ENCODE measurements around the gene SUSD1. TPM values are rescaled to one million over a fixed set of nuclear protein-coding genes. Genes with fewer than 3 reads are reported as not detected.
"Not testable (repeated sequence)": the region's sequence is repeated elsewhere in the genome, so short reads cannot be mapped to it uniquely, and the experiment has no call there.

SUSD1 gene
- total RNA-seq, 1 experiment from 2014 or later = 5.5 TPM

DNA sequence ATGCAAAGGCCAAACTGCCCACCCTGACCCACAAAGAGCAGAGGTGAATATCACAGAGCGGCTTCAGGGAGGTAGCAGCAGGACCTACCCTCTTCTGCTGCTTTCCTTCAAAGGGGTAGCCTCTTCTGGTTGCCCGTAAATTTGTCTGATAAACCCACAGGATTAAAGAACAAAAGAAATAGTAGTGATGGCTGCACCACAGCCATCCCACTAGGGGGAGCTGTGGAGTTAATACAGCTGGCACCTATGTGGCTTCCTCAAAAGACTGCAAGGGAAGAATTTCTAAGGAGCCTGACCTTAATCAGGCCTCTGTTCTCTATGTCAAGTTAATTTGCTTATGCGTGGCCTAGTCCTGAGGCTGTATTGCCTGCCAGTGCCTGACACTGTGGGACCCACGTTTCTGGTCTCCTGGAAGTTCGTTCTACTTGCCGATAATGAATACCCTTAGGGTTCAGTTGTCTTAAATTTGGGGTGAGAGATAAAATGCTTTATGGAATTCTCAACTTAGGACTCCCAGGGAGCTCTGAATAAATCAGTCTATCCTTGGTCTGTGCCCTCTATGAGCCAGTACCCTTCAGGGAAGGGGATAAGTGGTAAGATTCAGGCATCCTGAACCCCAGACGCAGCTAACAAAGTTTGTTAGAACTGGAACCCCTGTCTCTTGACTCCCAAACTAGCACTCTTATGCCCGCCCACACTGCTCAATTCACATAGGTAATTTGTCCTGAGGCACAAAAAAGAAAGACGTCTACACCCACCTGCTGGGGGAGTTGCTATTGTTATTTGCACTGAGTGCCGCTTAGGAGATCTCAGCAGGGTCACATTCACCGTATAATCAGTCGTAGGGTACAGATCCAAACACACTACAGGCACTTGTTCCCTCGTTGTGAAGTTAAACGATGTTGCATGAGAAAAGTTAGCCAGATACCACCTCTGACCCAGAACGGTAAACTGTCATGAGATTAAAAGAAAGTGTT is 77.1 kb downstream of the SUSD1 start:
- peak; percentile 67 for DNase-seq (ENCODE audit: low read depth)

DNA sequence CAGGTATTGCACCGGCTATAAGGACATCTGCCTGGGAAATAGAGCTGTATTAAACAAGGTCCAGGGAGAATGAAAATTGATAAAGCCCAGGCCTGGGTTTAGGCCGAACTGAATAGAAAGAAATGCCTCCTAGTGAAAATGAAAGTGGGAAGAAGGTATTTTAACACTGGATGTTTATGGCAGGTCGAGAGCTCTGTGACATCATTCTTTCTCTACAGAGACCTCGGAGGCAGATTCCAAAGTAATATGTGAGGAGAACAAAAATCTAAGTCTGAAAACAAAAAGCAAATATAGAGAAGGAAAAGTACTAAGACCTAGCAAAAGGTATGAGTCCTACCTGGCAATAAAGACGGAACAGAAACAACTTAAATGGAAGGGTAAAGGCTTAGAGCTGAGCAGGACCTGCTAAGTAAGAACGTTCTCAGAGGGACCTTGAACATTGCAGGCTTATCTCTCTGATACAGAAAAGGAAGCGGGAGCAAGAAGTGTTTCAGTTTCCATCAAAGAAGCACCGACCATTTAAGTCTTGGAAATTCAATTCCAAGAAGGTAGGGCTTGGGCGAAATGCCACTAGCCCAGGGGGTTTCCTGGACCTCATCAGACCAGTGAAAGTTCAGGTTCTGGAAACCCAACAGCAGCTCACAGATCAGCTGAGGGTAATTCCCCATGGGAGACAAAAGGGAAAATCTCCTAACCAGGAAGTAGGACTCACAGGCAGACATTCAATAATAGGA is 80.0 kb downstream of the SUSD1 start:
- no peak for DNase-seq (ENCODE audit: low read depth)

DNA sequence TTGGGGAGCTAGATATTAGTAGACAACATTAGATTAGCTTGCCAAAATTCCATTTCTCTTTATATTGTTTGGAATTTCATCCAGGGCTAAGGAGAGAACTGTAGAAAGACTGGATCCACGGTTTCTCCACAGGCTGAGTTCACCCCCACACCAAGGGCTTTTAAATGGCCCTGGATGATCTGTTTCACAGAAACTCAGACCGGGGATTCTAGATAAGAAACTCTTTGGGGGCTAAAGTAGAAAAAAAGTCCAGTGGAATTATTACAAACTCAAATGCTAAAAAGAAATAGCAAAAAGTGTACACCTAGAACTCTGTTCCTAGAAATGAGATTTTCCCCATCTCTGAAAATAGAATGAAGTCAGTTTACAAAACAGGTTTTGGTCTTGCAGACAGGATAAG is 80.9 kb downstream of the SUSD1 start:
- DNase-seq (ENCODE audit: low read depth) = no peak

DNA sequence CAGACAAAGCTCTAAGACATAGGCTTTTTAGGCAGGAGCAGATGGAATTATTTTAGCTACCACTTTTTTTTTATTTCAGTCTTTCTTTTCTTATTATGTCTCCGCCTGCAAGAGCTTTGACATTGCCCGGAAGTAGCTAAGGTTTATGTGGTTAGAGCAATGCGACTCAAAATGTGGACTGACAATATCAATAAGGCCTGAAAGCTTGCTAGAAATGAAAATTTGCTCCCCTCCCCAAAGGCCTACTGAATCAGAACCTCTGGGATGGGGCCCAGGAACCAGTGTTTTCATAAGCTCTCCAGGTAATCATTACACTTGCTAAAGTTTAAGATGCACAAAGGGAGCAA is 81.3 kb downstream of the SUSD1 start:
- DNase-seq (ENCODE audit: low read depth) = no peak

DNA sequence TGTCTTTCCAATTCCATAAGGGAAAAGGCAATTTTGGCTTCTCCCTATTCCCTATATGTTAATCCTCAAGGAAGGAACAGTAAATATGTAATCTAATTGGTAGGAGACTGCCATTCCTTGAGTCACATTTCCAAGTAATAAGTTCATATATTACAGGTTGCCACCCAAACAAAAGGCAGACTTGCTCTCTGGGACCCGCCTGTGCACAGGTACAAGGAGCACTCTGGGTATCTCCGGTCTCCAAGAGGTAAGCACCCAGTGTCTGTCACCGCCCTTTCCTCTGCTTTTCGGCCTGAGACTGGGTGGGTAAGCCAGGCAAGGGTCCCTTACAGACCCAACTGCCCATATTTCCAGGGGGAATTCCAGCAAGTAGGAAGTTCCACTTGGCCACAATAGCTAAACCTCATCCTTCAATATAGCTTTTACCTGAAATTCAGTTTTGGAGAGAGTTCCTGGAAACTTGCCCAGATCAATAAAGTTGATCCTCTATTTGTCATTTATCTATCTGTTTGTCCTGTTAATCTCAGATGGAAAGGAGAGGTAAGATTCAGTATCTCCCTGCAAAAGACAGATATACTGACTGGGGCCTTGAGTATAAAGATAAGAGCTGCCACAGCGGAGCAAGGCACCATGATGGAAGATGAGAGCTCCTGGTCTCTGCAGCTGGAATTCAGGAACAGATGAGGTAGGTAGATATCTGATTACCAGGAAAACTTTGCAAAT is 81.8 kb downstream of the SUSD1 start:
- no peak for DNase-seq (ENCODE audit: low read depth)

DNA sequence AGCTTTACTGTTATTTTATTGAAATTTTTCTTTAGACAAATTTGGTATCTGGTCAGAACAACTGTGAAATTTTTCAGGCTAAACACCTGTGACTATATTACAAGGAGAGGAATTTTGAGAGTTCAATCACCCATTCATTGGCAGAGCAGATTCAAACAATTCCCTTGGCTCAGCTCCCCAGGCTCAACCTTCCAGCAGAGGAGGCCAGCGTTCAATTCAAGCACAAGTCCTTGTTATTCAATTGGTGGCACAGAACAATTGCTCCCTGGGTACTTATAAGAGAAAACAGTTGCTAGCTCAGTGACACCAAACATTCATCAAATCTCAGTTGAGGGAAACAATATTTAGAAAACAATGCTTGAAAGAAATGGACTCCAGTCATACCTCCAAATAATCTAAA is 83.3 kb downstream of the SUSD1 start:
- DNase-seq (ENCODE audit: low read depth) = peak; percentile 28

DNA sequence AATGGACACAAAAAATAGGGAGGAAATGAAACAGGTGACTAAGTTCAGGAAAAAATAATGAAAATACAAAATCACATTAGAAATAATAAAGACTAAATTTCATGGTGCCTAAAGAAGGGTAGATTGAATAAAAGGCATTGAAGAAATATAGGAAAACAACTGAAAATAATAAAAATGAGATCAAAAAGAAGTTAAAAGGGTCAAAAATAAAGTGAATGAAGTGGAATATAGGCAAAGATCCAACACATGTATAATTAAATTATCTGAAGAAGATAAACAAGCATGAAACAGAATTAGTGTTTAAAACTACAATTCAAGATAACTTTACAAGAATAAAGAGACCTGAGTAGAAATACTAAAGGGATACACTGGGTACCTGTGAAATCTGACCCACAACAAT is 87.6 kb downstream of the SUSD1 start:
- no peak for DNase-seq (ENCODE audit: low read depth)

DNA sequence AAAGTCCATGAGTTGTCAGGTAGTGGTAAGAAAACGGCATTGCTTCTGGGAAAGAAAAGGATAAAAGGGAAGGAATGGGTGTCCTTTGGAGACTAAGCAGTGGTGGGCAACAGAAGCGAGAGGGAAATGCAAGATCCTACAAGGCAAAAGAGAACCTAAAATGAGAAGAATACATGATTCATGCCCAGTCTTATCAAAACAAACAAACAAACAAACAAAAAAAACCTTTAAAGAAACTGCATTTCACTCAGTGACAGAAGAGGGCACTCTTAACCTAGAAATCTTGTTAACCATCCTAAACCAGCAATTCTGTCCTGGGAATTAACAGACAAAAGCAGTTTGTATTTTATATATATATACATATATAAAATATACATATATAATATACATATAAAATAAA is 88.5 kb downstream of the SUSD1 start:
- peak; percentile 52 for DNase-seq (ENCODE audit: low read depth)

DNA sequence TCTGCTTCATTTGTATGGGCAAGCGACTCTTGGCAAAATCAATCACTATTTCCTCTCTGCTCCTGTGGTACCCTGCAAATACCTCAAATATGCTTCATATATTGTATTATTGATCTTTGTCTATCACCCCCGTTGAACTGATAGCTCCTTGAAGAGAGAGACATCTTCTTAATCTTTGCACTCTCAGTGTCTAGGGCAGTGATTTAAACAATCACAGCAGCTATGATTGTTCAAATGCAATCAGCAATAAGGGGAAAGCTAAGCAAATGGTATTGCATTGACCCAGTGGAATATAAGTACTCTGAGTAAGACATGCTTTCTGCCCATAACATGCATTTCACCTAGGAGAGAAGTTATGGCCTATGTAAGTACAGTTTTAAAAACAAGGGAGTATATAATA is 90.2 kb downstream of the SUSD1 start:
- DNase-seq (ENCODE audit: low read depth) = no peak

DNA sequence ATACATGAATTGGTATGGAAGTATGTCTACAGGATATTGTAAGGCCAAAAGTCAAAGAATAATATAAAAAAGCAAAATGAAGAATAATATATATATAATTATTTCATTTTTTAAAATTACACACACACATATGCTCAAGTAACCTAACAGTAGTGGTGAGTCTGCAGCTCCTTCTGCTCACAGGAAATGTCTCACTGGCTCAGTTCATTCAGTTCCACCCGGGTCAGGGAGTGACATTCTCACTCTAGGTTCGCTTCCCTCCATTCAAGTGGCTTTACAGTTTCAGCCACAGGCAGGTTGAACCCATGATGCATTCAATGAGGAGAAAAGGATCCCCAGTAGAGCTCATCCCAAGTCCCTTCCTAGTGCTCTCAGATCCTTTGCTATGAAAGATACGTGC is 90.8 kb downstream of the SUSD1 start:
- DNase-seq (ENCODE audit: low read depth) = no peak

DNA sequence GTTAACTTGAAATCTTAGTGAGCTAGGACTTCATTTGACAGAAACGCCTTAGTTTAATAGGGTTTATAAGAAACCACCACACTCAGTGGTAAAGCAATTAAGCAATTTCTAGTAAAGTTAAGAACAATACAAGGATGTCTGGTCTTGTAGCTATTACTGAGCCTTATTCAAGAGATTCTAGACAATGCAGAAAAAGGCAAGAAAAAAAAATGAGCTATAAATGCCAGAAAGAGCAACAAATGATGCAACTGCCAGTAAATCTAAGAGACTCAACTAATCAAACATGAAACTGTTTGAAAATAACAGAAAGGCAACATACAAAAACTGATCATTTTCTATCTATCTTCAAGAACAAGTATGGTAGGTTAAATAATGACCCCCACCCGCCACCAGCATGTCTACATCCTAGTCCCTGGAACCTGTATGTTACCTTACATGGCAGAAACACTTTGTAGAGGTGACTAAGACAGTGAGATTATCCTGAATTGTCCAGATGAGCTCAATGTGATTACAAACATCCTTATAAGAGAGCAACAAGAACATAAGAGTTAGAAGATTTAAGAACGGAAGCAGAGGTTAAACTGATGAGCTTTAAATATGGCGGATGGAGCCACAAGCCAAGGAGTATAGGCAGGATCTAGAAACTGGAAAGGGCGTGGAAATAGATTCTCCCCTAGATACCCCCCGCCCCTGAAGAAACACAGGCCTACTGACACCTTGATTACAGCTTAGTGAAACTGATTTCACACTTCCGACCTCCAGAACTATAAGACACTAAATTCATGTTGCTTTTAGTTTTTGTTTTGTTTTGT is 93.0 kb downstream of the SUSD1 start:
- DNase-seq (ENCODE audit: low read depth) = no peak

DNA sequence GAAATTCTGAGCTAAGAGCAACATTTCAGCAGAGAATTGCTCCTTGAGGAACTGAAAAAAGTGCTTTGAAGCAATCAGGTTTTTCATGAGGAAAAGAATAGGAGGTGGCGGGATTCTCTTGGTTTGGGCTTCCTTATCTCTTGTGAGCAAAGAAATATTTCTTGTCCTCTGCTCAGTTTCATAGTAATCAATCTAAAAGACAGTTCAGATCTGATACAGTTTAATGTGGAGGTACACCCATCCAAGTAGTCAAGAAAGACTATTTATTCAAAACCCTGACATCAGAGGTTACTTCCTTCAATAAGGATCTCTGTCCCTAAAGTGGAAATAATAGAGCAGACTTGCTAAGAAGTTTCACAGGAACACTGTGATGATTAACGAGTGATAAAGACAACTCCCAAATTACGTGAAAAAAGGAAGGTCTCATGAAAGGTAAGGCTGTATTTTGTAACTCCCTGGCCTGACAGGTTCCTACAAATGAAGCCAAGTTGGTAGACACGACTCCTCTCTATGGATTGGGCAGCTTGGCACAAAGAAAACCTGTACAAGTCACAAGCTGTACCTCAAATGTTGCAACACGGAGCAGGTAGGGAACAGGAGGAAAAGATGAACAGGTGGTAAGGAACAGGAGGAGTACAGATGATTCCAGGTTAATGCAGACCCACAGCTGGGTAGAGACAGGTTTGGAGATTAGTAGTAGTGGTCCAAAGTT is 94.1 kb downstream of the SUSD1 start:
- DNase-seq (ENCODE audit: low read depth) = no peak

DNA sequence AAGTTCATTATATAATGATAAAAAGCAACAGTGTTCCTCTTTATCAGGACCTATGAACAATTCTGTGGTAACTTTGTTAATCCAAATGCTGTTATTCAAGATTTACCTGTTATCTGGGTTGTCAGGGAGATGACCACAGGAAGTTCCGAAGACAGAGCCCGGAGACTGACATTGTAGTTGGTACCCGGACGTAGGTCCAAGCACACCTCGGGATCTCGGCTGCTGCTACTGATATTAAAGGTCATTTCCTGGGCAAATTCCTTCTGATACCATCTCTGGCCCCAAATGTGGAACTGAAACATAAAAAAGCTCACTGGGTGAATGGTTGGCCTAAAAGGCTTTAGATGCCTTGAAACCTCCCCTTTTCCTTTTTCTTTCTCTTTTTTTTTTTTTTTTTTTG is 96.7 kb downstream of the SUSD1 start:
- no peak for DNase-seq (ENCODE audit: low read depth)

DNA sequence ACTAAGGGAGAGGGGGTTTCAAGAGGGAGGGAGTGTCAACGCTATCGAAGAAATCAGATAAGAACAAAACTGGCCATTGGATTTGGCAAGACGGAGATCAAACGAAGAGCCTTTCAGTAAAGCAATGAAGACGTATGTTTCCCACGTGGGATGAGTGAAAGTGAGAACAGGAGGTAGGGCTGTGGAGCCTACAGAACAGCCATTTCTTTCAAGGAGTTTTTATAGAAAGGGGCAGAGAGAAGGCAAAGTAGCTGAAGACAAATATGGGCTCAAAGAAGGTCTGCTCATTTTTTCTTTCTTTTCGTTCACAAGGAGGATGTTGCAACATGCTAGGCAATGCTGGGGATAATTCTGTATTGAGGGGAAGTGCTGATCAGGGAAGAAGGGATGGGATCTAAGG is 98.3 kb downstream of the SUSD1 start:
- DNase-seq (ENCODE audit: low read depth) = no peak

DNA sequence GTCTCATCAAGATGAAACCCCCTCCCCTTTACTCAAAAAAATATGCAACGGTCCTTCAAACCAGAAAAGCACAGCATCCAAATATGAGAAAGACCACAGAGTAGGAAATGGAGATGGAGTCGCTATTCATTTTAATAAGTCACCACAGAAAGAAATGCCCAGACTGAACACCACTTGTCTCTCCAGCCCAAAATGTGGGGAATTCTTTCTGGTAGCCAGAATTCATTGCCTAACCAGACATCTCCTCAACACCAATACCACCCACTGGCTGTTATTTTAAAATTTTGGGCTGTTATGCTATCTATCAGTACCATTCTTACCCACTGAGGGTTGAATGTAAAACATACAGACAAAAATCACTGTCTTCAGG is 100.1 kb downstream of the SUSD1 start:
- no peak for DNase-seq (ENCODE audit: low read depth)

DNA sequence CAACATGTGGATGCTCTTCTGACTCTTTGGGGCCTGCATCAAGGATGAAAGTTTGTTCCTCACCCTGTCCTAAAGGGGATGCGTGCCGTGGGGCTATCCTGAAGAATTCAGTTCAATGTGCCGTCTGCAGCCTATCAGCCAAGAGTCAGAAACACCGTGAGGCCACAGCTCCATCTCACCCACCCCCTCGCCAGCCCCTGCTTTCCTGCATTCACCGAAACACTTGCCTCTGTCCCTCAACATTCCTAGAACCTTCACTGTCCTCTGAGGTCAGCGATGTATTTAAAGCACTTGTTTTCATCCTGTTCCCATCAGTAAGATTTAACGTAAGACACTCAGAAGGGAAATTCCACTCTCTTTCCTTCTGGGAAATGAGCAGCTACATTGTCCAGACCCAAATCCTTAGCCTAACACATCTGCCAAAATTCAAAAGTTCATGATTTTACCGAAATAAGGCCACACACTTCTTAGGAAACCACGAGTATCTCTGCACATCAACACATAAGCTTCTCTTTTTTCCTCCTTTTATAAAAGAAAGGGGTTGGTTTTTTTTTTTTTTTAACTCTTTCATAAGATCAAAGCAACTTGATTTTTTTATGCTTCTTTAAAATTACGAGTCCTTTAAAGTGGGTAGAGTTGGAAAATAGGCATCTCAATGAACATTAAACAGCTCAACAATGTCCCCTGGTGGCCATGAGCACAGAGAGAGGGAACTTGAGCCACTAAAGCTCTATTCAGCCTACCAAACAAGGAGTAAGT is 100.7 kb downstream of the SUSD1 start:
- DNase-seq (ENCODE audit: low read depth) = peak; percentile 99

DNA sequence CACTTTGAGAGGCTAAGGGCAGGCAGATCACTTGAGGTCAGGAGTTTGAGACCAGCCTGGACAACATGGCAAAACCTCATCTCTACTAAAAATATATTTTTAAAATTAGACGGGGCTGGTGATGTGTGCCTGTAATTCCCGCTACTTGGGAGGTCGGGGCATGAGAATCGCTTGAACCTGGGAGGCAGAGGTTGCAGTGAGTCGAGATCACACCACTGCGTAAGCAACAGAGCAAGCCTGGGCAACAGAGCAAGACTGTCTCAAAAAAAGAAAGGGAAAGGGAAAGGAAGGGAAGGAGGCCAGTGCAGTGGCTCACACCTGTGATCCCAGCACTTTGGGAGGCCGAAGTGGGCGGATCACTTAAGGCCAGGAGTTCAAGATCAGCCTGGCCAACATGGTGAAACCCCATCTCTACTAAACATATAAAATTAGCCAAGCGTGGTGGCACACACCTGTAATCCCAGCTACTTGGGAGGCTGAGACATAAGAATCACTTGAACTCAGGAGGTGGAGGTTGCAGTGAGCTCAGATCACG is 101.4 kb downstream of the SUSD1 start:
- DNase-seq (ENCODE audit: low read depth) = not testable (repeated sequence)

DNA sequence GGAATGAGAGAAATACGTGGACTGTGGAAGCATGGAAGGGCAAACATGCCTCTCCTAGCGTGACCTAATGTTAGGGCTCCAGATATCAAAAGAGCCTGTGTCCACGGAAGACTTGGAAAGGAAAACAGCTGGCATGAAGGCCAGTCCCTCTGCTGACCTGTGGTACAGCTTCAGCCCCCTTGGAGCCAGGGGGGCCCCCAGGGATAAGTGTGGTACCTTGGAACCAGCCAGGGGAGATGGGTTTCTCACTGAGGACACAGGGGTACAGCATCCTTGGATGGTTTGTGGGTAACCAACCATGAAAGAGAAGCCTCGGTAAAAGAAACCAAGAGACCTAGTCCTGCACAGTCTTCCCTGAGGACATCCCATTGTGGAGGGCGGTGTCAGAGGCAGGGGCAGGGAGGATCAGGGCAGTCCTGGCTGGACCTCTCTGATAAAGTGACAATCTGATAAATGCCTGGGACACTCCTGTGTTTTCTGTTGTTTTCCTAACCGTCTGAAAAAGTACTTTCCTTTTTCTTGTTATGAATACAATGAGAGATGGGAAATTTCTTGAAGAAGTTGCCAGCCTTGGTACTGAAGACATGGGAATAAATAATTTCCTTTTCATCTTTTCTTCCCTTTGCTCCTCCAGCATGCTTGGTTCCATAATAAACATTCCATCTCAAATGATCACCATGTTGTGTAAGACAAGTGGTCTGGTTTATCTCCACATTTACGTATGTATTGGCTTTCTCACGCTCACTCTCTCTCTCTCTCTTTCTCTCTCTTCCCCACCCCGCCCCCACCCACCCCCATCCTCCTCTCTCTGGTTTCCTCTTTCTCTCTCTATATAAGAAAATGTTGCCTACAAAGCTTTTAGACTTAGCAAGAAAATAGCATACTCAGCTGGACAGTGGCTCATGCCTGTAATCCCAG is 102.1 kb downstream of the SUSD1 start:
- DNase-seq (ENCODE audit: low read depth) = peak; percentile 52
